HEK293T (cell line): Measurements from ENCODE around the gene LCN1.

Experiments
- ELF4 ChIP-seq: fragments of 450-650 bp; IDR thresholded peaks from 2 replicates; pipeline ENCODE4 v1.6.1; 2017; ENCODE audit warnings: antibody characterized with exemption
- FOXA1 ChIP-seq: fragments of 450-650 bp; IDR thresholded peaks from 2 replicates; pipeline ENCODE4 v1.6.1; 2016; ENCODE audit warnings: mild to moderate bottlenecking
- L3MBTL2 ChIP-seq: fragments of 450-650 bp; conservative IDR thresholded peaks from 2 replicates; pipeline ENCODE4 v1.6.1; 2016; ENCODE audit warnings: mild to moderate bottlenecking
- PKNOX1 ChIP-seq: fragments of 450-650 bp; IDR thresholded peaks from 2 replicates; pipeline ENCODE4 v1.6.1; 2016
- SP1 ChIP-seq: fragments of 450-650 bp; IDR thresholded peaks from 2 replicates; pipeline ENCODE4 v1.6.1; 2017
- TARDBP ChIP-seq: fragments of 450-650 bp; IDR thresholded peaks from 2 replicates; pipeline ENCODE4 v1.6.1; 2016
- ZNF384 ChIP-seq: fragments of 450-650 bp; IDR thresholded peaks from 2 replicates; pipeline ENCODE4 v1.6.1; 2016

GRCh38 chr9:135515083-135515951 is 5.9 kb upstream of the LCN1 start:
- TF ChIP-seq SP1 = no peak
- TF ChIP-seq TARDBP = no peak
- TF ChIP-seq ELF4 = no peak
- no peak for TF ChIP-seq FOXA1
- no peak for TF ChIP-seq L3MBTL2
- TF ChIP-seq PKNOX1 = no peak
- no peak for TF ChIP-seq ZNF384
